ENCODE results near the gene ASNSD1.

The ASNSD1 gene

DNA sequence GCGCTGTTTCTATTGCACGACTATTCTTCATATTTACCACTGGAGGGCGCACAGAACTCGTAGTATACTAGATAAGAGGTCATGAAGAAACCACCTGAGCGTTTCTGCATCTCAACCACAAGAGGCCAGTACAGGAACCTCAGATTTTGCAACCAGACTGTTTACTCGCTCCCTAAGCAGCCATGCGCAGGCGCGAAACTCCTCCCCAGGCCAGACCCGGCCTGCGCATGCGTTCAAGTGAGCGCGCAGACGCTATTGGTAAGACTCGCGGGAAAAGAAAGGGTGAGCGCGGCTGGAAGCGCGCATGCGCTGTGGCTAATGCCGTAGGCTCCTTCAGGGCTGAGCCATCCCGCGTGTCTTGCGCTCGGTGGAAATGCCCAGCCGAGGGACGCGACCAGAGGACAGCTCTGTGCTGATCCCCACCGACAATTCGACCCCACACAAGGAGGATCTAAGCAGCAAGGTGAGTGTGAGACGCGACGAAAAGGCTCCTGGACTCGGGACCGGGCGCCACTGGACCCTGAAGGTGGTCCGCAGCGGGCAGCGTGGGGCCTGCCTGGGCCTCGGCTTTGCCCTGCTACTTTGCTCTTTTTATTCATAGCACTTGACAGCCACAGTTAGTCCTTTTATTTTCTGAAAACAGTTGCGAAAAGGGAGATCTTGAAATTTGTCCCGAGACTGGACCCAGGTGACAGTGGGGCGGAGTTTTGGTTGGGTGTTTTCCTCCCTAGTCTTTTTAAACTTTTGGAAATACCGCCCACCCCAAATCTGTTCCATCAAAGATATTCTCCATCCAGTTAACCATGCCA, at the start of gene ASNSD1:
TSS of gene ASNSD1 (plus strand) at position 312 of the 809 bp plus-strand sequence. CDS start 4,674 bp downstream, outside the sequence.
- DNase-seq = peak; percentile 88 to 94

DNA sequence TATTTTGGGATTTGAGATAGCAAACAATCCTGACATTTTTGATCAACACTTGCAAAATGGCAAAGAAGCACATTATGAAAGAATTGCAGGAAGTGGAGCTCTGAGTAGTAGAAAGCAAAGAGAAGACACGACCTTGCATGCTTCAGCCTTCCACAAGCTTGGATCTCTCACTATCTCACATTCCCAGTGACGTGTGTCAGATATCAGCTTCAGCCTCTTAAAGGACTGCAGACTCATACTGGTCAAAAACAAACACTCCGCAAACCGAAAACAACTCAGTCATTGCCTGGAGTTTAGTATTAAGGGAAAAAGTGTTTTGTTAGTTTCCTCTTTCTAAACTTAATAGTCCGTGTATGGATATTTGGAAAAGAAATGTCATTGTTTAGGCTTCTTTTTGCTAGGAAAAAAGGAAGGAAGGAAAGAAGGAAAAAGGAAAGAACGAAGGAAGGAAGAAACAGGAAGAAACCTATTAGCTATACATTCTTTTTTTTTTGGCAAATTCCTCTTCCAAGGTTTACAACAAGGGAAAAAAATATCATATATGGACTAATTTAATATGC, 48.1 kb upstream of the ASNSD1 start:
- no peak for DNase-seq

DNA sequence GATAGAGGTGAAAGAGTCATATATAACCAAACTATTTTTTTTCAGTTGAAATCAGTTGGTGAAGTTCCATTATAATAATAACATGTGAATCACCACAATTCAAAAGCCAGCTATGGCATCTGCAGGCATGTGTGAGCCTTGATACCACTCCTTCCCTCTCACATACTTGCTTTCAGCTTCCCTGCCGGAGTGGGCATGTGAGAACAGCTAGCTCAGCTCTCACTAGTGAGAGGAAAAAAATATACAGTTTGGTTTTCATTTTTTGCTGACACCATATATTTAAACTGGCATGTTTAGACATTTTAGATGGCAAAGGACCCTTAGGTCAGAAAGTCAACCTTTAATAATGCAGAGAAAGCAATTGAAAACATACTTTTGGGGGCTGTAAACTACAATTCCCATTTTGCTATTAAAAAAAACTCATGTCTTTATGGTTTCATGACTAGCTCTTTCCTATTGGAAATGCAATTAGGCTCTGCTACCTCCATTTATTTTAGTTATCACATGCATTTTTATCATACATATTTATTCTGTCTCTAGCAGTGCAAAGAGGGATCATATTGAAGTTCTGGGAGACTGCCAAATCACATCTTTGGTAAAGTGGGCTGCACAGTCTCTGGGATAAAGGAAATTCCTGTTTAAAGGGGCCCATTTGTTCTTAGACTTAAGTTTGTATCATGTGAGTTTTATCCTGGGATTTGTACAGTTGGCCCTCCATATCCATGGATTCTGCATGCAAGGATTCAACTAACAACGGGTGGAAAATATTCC, 47.4 kb upstream of the ASNSD1 start:
- no peak for DNase-seq

DNA sequence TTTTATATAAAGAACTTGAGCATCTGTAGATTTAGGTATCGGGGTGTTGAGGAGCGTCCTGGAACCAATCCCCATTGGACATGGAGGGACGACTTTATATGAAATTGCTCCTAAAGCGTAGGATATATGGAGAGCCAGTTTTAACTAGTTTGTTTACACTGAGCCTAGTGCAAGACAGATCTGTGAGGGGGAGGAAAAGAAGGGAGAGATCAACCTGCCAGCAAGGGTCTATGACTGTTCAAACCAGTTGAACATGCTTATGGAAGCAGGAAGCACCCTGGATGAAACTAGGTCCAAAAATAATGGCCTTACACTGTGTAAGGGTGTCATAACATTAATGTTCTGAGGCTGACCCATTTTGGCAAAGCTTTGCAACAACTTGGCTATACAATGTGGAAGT, 46.7 kb upstream of the ASNSD1 start:
- no peak for DNase-seq

DNA sequence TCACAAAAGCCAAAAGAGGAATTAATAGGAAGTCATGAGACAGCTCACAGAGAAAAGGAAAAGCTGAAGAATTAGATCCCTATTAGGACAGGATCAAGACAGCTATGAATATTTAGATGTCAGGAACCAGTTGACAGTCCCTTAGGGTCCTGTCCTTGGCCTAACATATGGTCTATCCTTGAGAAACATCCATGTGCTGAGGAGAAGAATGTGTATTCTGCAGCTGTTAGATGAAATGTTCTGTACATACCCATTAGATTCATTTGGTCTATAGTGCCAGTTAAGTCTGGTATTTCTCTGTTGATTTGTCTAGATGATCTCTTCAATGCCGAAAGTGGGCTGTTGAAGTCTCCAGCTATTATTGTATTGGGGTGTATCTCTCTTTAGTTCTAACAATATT, 43.1 kb upstream of the ASNSD1 start:
- DNase-seq = no peak

DNA sequence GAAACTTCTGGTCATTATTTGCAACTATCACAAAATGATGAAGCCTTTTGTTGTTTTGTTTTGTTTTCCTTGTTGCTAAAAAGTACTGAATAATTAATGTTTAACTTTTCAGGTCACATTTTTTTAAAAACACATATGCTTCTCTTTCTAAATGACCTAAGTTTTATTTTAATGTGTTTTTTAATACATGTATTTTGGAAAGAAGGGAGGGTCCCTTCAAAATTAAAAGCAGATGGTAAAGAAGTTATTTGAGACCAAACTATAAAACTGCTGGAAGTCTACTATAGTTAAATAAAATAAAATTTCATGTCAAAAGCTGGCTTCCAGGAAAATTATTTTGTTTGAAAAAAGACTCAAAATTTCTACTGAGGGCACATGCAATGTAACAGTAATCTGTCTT, 39.5 kb upstream of the ASNSD1 start:
- no peak for DNase-seq

DNA sequence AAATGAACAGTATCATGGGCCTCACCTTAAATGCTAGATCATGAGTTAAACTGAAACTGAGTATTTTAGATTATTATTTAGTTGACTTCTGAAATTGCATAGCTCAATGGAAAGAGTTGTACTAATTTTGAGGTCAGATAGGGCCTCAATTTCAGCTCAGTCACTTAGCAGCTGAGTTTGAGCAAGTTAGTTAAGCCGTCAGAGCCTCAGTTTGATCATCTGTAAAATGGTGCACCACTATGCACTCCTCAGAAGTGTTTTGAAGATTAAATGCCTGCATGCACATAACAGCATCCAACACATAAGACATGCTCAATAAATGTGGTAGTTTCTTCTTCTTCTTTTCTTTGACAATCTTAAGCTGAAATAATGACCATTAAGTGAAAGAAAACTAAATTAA, 38.2 kb upstream of the ASNSD1 start:
- DNase-seq = no peak

DNA sequence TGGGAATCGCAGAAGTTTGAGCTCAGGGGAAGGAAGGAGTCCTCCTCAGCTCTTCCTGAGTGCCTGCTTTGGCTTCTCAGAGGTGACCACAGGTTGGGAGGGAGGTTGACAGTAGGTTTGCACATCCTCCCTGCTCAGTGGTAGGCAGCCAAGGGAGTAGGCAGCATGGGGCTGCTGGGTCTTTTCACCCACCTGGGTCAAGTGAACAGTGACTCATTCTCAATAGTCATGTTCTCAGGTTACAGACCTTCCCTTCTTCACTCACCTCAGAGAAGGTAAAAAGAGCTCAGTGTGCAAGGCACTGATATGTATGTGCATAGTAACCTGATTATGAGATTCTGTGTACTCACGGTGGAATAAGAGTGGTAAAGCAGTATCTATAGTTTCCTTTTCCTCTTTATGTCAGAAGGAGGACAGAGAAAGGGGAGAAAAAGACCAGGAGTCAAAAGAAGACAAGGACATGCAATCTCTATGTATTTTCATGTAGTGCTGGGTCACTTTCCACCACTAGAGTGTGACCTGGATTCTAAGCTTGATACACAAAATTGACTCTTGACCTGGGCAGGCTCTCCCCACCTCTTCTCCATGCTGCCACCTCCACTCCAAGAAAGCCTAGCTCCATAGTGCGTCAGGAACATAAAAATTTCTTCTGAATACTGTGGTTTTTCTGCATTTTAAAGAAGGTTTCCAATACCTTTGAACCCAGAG, 36.5 kb upstream of the ASNSD1 start:
- DNase-seq = no peak

DNA sequence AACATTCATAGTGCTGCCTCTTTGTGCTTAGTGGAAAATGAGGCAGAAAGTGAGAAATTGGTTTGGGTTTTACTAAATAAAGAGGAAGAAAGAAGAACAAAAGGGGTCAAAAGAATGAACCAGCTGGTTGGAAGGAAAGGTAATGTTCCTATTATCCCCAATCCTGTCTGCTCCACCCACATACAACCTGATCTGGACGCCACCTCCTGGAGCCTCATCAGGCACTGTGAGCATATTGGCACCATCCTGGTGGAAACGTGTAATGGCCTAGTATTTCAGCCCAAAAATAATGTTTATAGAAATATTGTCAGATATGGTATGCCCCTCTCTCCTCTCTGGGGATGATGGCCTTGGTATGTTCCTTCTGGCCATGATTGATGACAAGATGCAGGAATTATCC, 35.6 kb upstream of the ASNSD1 start:
- no peak for DNase-seq

DNA sequence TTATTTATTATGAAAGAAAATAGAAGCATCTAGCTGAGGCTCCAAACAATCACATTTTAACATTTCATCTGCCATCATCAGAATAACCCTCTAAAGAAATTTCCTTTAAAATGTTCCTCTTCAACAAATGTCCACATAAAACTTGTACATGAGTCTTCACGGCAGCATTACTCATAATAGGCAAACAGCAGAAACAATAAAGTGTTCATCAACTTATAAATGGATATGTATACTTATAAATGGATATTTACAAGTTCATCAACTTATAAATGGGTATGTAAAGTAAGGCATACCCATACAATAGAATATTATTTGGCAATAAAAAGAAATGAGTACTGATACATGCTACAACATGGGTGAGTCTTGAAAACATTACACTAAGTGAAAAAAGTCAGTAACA, 33.5 kb upstream of the ASNSD1 start:
- no peak for DNase-seq

DNA sequence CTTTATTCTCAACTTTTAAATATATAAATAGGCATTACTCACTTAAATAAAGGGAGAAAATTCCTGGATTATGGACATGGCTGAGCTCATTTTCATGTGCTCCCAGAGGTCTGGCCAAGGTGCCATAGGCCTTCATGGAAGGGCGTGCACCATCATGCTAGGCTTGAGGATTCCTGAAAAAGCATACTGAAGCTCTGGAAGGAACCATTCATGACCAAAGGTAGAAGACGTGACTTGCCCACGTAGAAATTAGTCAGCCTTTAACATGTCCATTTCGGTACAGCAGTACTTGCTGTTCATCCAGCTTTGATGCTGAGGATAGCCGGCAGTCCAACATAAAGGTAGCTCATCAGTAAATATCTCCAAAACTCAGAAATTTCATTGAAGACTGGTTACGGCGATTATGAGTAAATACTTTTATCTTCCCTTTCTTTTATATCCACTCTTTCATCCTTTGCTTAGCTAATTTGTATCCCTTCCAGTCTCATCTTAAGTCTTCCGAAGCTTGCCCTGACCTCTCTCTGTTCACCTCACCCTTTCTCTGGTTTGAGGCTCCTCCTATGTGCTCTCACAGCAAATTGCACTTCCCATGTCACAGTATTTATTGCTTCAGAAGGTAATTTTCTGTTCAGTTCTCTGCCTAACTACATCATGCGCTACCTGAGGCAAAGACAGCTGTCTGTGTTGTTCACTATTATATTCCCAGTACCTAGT, 32.3 kb upstream of the ASNSD1 start:
- no peak for DNase-seq

DNA sequence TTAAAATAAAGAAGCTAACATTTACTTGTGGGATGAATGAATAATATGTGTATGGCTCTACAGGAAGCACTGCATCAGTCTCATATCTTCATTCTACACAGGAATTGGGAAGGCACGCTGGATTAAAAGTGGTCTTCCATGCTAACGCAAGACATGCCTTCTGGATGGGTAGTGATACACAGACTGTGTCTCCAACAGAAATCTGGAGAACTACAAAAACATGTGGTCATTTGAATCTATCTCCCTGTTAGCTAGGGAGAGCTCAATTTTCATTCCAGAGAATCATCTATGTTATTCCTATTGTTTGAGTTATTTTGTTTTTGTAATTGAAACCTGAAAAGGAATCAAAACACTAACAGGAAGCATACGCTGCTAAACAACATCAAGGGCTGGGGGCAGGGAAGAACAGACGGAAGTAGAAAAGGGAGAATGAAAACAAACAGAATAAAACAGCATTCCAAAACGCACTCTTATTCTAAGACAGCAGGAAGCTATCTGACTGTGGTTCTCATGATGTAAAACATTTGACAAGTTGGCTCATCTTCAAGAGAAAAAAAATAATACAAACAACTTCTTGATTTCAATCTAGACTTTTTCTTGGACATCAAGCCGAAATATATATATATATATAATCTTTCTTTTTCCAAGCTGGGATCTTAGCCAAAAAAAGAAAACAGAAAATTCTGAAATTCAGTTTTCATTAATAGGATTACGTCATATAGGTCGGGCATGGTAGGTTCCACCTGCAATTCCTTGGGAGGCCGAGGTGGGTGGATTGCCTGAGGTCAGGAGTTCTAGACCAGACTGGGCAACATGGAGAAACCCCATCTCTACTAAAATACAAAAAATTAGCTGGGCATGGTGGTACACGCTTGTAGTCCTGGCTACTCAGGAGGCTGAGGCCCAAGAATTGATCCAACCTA, 31.5 kb upstream of the ASNSD1 start:
- no peak for DNase-seq

- no peak for DNase-seq
Observed at GRCh38 chr2:189631849-189632248, 29.4 kb upstream of the ASNSD1 start.

DNA sequence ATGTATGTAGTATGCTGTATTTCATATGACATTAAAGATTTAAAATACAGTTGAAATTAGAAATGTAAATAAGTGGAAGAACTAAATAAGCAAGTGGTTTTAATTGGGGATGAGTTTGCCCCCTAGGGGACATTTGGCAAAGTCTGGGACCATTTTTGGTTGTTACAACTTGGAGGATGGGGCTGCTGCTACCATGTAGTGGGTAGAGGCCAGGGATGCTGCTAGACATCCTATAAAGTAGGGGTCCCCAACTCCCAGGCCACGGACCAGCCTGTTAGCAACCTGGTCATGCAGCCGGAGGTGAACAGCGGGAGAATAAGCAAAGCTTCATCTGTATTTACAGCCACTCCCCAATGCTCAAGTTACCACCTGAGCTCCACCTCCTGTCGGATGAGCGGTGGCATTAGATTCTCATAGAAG, 27.9 kb upstream of the ASNSD1 start:
- DNase-seq = no peak

DNA sequence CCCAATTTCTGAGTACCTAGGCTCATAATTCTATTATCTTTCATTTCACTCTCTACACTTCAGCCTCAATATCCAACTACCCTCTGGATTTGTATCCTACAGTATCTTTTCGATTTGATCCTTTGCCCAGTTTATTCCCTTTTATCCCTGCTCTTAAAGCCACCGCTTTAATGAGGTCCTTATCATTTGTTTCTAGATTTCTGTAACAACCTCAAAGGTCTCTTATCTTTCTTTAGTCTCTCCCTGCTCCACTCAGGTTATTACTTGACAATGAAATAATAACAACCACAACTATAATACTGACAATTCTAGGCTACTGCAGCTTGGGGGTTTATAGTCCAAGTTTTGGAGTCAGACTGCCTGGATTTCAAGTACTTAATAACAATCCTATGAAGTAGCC, 25.9 kb upstream of the ASNSD1 start:
- no peak for DNase-seq

DNA sequence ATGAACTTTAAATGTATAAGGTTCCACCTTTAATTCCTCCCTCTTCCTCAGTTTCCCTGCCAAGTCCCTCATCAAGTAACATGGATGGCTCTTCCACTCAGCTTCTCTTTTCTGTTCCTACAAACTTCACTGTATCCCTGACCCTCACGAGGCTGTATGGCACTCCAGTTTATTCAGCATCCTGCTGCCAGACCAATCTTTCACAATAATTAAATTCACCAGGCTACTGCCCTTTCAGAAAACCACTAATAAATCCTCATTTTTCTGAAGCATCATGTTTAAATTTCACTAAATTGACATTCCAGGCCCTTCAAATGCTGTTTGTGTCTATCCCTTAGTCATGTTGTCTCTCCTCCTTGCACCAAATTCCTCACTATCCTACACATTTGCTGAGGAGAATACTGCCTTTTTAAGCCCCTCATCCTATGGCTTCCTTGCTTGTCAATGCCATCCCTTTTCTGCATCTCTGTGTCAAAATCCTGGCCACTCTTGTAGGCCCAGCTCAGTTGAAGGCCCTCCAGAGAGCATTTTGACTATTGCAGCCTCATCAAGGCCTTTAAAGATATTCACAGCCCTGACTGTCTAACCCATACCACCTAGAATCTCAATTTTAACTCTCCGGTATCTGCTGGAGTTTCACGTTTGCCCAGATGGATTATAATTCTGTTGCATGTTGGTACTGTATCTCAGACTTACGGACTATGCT, 22.8 kb upstream of the ASNSD1 start:
- no peak for DNase-seq

DNA sequence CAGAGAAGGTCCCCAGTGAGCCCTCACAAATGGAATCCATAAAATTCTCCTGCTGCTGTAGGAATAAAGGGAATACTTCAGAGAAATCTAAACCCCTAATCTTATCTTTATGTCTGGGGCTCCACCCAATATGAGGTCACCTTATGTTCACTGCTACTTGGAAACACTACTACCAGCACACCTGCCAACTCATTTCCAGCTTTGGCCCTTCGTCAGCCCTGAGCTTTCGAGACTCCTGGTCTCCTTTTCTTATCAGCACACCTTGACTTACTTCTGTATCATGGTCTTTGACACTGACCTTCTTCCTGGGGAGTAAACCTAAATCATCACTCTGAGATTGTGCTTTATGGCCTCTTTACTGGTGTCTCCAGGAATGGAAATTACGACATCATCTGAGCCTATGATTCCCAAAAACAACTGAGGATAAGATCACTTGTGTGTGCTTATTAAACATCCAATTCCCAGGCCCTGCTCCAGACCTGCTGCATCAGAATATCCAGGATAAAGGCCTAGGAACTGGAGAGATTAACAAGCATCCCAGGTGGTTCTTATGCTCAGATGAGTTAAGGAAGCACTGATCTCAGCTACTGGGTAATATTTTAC, 22.2 kb upstream of the ASNSD1 start:
- DNase-seq = no peak

- DNase-seq = no peak
Observed at GRCh38 chr2:189641002-189641401, 20.3 kb upstream of the ASNSD1 start.

DNA sequence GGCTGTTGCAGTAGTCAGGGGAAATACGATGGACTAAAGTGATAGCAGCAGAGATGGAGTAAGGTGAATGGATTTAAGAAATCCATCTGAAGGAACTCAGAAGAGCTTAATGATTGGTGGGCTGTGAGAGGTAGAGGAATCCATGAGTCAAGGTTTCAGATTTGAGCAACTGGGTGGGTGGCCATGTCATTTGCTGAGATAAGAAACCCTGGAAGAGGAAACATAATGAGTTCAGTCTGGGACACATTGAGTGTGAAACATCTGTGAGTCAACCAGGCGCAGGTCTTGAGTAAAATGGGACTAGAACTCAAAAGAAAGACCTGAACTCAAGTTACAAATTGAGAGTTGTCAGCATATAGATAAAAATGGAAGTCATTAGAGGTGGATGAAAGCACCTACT, 19.7 kb upstream of the ASNSD1 start:
- DNase-seq = no peak

DNA sequence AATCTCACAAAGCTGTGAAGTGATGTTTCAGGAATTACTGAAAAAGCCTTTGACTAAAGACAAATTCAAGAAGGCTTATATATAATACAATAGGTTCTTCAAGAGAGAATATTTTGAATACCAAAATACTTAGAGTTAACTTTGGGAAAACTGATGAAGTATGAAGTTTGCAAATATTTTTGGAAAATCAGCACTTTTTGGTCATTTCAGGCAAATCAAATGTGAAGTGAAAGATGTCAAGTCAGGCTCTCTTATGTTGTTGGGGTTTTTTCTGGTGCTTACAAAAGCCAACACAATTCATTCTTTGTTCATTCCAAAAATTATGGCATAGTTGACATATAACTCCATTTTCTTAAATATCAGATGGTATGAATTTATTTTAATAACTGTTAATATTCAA, 14.7 kb upstream of the ASNSD1 start:
- DNase-seq = no peak

Data from NCI-H187 (cell line).